ENCODE results near the gene CYP39A1.
A peak's percentile ranks its signal among the peaks of the same experiment; 100 is the strongest.
"Not testable (repeated sequence)": the region's sequence is repeated elsewhere in the genome, so short reads cannot be mapped to it uniquely, and the experiment has no call there.

Gene CYP39A1

DNA sequence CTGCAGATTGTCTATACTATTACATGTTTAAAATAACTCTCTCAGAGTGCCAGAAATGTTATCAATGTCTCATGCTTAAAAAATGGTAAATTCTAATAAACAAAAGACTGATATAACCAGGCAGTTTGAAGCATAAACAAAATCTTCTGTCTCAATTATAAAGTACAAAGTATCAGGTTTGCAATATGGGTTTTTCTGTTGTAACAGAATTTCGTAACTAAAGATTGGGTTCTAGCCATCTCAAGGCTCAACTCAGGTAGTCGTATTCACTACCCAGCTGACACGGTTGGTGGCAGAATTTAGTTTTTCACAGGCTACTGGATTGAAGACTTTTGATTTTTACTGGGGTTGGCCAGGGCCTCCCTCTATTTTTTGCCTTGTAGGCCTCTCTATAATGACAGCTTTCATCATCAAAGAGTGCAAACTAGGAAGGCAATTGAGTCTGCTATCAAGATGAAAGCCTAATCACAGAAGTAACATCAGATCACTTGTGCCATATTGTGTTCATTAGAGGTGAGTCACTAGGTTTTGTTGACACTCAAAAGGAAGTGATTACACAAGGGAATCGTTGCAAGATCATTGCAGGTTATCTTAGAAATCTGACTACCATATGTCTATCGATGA, 3.6 kb downstream of the CYP39A1 start:
- DNase-seq (ENCODE audit: low spot score), result no peak

- DNase-seq (ENCODE audit: low spot score), result not testable (repeated sequence)
Observed at GRCh38 chr6:46648108-46648507, 4.5 kb downstream of the CYP39A1 start.

GRCh38 chr6:46645265-46645664, 7.4 kb downstream of the CYP39A1 start:
- DNase-seq (ENCODE audit: low spot score), result no peak

- DNase-seq (ENCODE audit: low spot score), result no peak
Observed at GRCh38 chr6:46642928-46643751, 9.5 kb downstream of the CYP39A1 start.

DNA sequence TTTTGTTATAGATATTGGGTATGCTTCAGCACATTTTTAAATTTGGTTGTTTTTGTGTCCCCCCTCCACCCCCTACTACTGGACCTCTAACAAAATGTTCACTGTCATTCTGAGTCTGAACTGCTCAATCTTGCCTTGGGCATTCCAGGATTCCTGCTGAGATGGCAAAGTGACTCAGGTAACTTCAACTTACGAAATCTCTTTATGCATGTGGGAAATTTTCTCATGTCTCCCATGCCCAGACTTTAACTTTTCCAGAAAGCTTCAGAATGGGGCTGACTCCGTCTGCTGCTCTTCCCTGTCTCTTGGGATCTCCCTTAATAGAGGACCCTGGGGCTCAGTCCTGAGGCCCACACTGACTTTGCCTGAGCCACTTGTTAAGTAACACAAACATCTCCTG, 14.0 kb downstream of the CYP39A1 start:
- DNase-seq (ENCODE audit: low spot score), result no peak

GRCh38 chr6:46637933-46638332, 14.7 kb downstream of the CYP39A1 start:
- DNase-seq (ENCODE audit: low spot score), result no peak

- DNase-seq (ENCODE audit: low spot score), result peak; percentile 70
Observed at GRCh38 chr6:46637145-46637544, 15.5 kb downstream of the CYP39A1 start.

- DNase-seq (ENCODE audit: low spot score), result no peak
Observed at GRCh38 chr6:46635462-46635861, 17.2 kb downstream of the CYP39A1 start.

DNA sequence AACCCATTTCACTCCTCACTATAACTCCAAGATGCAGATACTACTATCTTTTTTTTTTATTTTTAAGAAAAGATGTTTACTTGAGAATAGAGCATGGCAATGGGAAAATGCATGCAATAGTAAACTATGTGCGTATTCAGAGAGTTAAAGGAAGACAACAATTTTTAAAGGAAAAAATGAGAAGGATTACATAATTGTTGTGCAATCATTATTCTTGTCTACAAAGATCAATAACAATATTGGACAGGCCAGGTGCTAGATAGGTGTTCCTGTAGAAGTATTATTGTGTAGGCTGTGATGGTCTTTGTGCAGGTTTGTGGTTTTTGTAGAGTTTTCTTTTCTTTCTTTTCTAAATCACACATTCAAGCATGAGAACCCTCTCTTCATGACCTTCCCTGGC, 20.6 kb downstream of the CYP39A1 start:
- no peak for DNase-seq (ENCODE audit: low spot score)

DNA sequence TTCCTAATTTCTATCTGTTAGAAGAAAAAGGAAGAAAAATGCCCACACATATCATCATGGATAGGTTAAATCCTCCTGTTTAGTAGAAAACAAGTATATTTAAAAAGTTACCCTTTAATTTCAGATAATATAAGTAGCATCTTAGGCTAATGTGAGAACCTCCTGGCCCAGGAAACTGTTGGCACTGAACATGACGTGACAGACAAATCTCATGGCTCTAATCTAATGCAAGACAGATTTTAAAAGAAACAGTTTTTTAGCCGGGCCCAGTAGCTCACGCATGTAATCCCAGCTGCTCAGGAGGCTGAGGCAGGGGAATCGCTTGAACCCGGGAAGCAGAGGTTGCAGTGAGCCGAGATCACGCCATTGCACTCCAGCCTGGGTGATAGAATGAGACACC, 22.9 kb downstream of the CYP39A1 start:
- DNase-seq (ENCODE audit: low spot score), result no peak

DNA sequence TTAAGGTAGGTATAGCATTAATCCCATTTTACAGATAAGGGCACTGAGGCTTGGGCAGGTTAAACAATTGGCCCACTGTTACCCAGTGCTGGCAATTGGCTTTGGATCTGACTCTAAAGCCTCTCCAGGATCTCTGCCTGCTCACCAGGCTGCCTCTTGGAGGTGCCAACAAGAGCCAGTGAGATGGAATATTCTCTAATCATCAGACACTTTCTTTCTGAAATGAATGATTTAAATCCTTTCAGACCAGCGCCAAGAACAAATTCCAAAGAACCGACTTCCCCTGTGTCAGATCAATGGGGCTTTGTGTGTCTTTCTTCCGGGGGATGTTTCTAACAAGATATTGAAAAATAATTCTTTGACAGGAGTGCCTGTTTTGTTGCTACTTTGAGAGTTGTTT, 23.6 kb downstream of the CYP39A1 start:
- no peak for DNase-seq (ENCODE audit: low spot score)

GRCh38 chr6:46628498-46628897, 24.1 kb downstream of the CYP39A1 start:
- no peak for DNase-seq (ENCODE audit: low spot score)

DNA sequence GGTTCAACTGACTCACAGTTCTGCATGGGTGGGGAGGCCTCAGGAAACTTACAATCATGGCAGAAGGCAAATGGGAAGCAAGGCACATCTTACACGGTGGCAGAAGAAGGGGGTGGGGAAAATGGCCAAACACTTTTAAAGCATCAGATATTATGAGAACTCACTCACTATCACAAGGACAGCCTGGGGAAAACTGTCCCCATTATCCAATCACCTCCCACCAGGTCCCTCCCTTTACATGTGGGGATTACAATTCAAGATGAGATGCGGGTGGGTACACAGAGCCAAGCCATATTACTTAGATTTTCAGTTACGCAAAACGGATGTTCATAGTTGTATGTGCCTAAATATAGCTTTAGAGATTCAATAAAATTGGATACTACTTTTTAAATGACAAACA, 25.6 kb downstream of the CYP39A1 start:
- no peak for DNase-seq (ENCODE audit: low spot score)

- peak; percentile 22 for DNase-seq (ENCODE audit: low spot score)
Observed at GRCh38 chr6:46626228-46626909, 26.2 kb downstream of the CYP39A1 start.

DNA sequence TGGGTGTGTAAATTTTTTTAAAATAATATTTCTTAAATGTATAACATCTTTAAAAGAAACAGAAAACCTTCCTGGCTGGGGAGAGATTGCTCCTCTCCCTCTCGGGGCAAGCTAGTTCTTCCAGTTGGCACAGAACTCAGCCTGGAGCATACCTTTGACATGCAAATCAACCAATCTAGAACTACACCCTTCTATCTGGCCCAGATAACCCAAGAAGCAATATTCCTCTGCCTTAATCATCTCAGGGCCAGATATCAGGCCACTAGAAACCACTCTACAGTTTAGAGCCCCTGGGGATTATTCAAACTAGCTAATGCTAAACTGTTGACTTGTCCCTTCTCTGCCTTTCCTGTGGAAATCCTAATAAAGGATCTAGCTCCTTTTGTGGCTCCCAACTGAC, 33.9 kb downstream of the CYP39A1 start:
- DNase-seq (ENCODE audit: low spot score), result no peak

GRCh38 chr6:46612645-46613044, 40.0 kb downstream of the CYP39A1 start:
- no peak for DNase-seq (ENCODE audit: low spot score)

DNA sequence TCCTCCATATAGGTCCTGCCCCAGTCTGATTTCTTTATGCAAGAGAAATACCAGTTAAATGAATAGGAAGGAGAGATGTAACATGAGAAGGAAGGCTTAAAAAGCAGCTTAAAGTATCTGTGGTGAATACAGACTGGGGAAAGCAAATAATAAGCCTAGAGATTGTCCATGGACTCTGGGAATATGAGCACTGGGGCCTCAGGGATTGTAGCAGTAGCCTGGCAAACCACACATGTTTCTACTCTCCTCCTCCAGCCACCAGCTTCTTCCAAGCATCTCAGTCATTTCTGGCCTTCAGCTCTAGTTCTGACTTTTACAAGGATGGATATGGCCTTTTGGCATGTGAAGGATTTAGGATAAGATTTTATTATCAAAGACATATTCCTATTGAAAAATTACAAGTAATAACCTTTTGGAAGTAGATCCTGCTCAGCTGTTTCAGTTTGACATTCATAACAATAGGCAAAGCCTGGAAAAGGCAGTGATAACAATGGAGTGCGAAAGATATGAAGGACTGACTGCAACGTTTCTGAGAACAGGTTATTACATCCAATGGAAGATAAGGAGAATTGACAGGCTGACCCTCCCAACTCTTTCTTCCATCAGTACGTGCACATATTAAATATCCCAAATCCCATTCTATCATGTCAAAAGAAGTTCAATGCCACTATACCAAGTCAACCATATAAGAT, 41.6 kb downstream of the CYP39A1 start:
- no peak for DNase-seq (ENCODE audit: low spot score)

- DNase-seq (ENCODE audit: low spot score), result no peak
Observed at GRCh38 chr6:46606338-46606737, 46.3 kb downstream of the CYP39A1 start.

GRCh38 chr6:46605091-46605797, 47.4 kb downstream of the CYP39A1 start:
- DNase-seq (ENCODE audit: low spot score), result no peak

DNA sequence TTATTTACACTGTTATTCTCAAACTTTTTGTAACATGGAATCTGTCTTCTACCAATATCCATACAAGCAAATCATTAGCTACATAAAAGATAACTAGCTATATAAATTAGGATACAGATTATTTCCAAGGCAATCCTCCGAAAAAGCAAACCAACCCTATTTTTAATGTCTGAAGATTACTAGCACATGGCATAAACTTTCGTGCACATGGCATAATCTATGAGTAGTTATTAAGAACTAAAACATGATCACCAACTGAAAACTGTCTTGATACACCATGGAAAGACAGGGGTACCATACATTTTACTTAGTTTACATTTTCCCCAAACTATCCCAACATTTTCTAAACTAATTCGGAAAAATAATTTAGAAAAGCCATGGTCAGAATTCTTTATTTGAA, 54.4 kb downstream of the CYP39A1 start:
- DNase-seq (ENCODE audit: low spot score), result no peak

- DNase-seq (ENCODE audit: low spot score), result no peak
Observed at GRCh38 chr6:46592740-46593139, 59.9 kb downstream of the CYP39A1 start.

DNA sequence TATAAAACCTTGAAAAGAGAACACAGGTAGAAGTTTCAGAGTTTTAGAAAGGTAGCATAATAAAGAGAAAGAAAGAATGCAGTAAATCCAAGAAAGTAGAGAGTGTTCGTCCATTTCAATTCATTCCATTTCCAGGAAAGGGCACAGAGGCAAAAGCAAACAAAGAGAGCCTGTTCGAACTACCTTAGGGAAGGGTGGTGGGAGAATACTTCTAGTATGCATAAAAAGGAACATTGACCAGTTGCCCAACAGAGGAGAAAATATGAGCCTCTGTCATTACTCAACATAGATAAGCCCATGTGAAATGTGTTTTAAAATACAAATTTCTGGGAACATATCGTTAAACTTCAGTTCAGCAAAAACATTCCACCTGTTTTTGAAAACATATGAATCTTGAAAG, 60.6 kb downstream of the CYP39A1 start:
- DNase-seq (ENCODE audit: low spot score), result no peak
